Fibroblast of mammary gland (primary cell): ENCODE measurements around the gene USB1.

Experiments used
- DNase-seq: peaks from one replicate; pipeline ENCODE4 v3.0.0-alpha.2; 2010; ENCODE audit warnings: low read depth
- H3K4me3 ChIP-seq: 2 replicates; pipeline ENCODE4 v1.5.1; 2011; ENCODE audit warnings: low read depth, mild to moderate bottlenecking, low read length, moderate library complexity; ENCODE audit not compliant: control insufficient read depth
- CTCF ChIP-seq: conservative IDR thresholded peaks from 2 replicates; pipeline ENCODE4 v1.5.1; 2011; ENCODE audit warnings: low read depth, low read length, inconsistent platforms; ENCODE audit not compliant: control insufficient read depth, insufficient read depth

The USB1 gene

GRCh38 chr16:58038219-58038641, 37.0 kb downstream of the USB1 start:
- no peak overlapping the region for H3K4me3 ChIP-seq
- no peak for DNase-seq
- TF ChIP-seq CTCF = no peak

- DNase-seq = no peak
- H3K4me3 ChIP-seq = no peak overlapping the region
- no peak for TF ChIP-seq CTCF
These were observed 38.8 kb downstream of the USB1 start for GRCh38 chr16:58039829-58040495.

GRCh38 chr16:58040496-58040846, 39.3 kb downstream of the USB1 start:
- H3K4me3 ChIP-seq = no peak overlapping the region
- TF ChIP-seq CTCF = no peak

GRCh38 chr16:58040945-58041627, 39.9 kb downstream of the USB1 start:
- H3K4me3 ChIP-seq = no peak overlapping the region
- no peak for DNase-seq
- TF ChIP-seq CTCF = no peak

More at GRCh38 chr16:58040496-58040846, 39.3 kb downstream of the USB1 start:
- no peak for DNase-seq

- DNase-seq = no peak
- no peak for TF ChIP-seq CTCF
- H3K4me3 ChIP-seq = no peak overlapping the region
These were observed 40.4 kb downstream of the USB1 start for GRCh38 chr16:58041628-58041955.

GRCh38 chr16:58042001-58042885, 41.0 kb downstream of the USB1 start:
- no peak for DNase-seq
- TF ChIP-seq CTCF = no peak
- H3K4me3 ChIP-seq = no peak overlapping the region
